Loucy (cell line): ENCODE data around the gene ABHD2.

ENCODE experiments used
- H2AFZ ChIP-seq: fragments of 200-600 bp; sonication (generic); 2 replicates; pipeline ENCODE4 v1.6.0; 2016; ENCODE audit warnings: antibody characterized with exemption, mild to moderate bottlenecking, low read length, moderate library complexity
- H3F3A ChIP-seq: fragments of 200-600 bp; 2 replicates; pipeline ENCODE4 v1.6.0; 2016; ENCODE audit warnings: antibody characterized with exemption, low read depth, mild to moderate bottlenecking
- H3K27me3 ChIP-seq: fragments of 200-600 bp; sonication (generic); 2 replicates; pipeline ENCODE4 v1.6.1; 2014; ENCODE audit warnings: low read length, mild to moderate bottlenecking; ENCODE audit not compliant: insufficient read depth, poor library complexity, severe bottlenecking
- H3K36me3 ChIP-seq: fragments of 200-600 bp; sonication (generic); 2 replicates; pipeline ENCODE4 v1.6.1; 2016; ENCODE audit warnings: low read length; ENCODE audit not compliant: insufficient read depth
- H3K4me1 ChIP-seq: fragments of 200-600 bp; sonication (generic); 2 replicates; pipeline ENCODE4 v1.5.1; 2014; ENCODE audit warnings: low read length, mild to moderate bottlenecking; ENCODE audit not compliant: insufficient read depth, poor library complexity, severe bottlenecking
- H3K4me2 ChIP-seq: fragments of 200-600 bp; sonication (generic); 2 replicates; pipeline ENCODE4 v1.6.0; 2014; ENCODE audit warnings: antibody characterized with exemption, low read length, low read depth, mild to moderate bottlenecking; ENCODE audit not compliant: poor library complexity, severe bottlenecking
- H3K4me3 ChIP-seq: fragments of 200-600 bp; sonication (generic); 2 replicates; pipeline ENCODE4 v1.5.1; 2014; ENCODE audit warnings: low read length, mild to moderate bottlenecking, mixed read lengths; ENCODE audit not compliant: poor library complexity, severe bottlenecking
- H3K79me2 ChIP-seq: fragments of 200-600 bp; sonication (generic); 2 replicates; pipeline ENCODE4 v1.6.1; 2014; ENCODE audit warnings: low read length; ENCODE audit not compliant: insufficient read depth
- H3K9ac ChIP-seq: fragments of 200-600 bp; sonication (generic); 2 replicates; pipeline ENCODE4 v1.6.0; 2014; ENCODE audit warnings: mild to moderate bottlenecking, low read depth, low read length, moderate library complexity; ENCODE audit not compliant: poor library complexity, severe bottlenecking
- H3K9me2 ChIP-seq: fragments of 200-600 bp; sonication (generic); replicated peaks from 2 replicates; pipeline ENCODE4 v1.6.1; 2016; ENCODE audit warnings: low read depth, low read length, mixed read lengths
- H3K9me3 ChIP-seq: fragments of 200-600 bp; sonication (generic); 2 replicates; pipeline ENCODE4 v1.6.1; 2014; ENCODE audit warnings: mild to moderate bottlenecking, antibody characterized with exemption, low read length, low read depth; ENCODE audit not compliant: insufficient read depth
- H4K20me1 ChIP-seq: fragments of 200-600 bp; sonication (generic); 2 replicates; pipeline ENCODE4 v1.6.0; 2014; ENCODE audit warnings: antibody characterized with exemption, low read length, mild to moderate bottlenecking; ENCODE audit not compliant: insufficient read depth, poor library complexity, severe bottlenecking
- CTCF ChIP-seq: fragments of 200-600 bp; sonication (generic); conservative IDR thresholded peaks from 2 replicates; pipeline ENCODE4 v1.5.1; 2014; ENCODE audit warnings: mild to moderate bottlenecking, antibody characterized with exemption, low read length
- EZH2phosphoT487 ChIP-seq: fragments of 200-600 bp; IDR thresholded peaks from 2 replicates; pipeline ENCODE4 v1.6.1; 2018; ENCODE audit warnings: antibody characterized with exemption, mild to moderate bottlenecking, moderate library complexity, borderline replicate concordance

The ABHD2 gene

GRCh38 chr15:89090791-89091626 is 2.8 kb downstream of the ABHD2 start:
- no peaks in the 10 kb centered on the region for H3K27me3 ChIP-seq
- H3K36me3 ChIP-seq = no peaks in the 10 kb centered on the region
- TF ChIP-seq EZH2phosphoT487 (no peak), CTCF (peak; percentile 22)
- H3K4me1 ChIP-seq = peaks cover 58% of the 10 kb centered on the region
- H4K20me1 ChIP-seq = no peaks in the 10 kb centered on the region
- H3K9me3 ChIP-seq = no peaks in the 10 kb centered on the region
- peaks cover 68% of the 10 kb centered on the region for H3K79me2 ChIP-seq
- peak overlapping the region; percentile 80 for H3K4me3 ChIP-seq
- no peaks in the 10 kb centered on the region for H3K9me2 ChIP-seq
- peak overlapping the region; percentile 99 for H3K4me2 ChIP-seq
- no peaks in the 10 kb centered on the region for H3F3A ChIP-seq
- peak overlapping the region; percentile 52 for H2AFZ ChIP-seq
- peak overlapping the region; percentile 93 for H3K9ac ChIP-seq

GRCh38 chr15:89091627-89092220 is 3.5 kb downstream of the ABHD2 start:
- Histone ChIP-seq H3K79me2 (peaks cover 73% of the 10 kb centered on the region), H3K9ac (peak overlapping the region; percentile 93), H3K4me2 (peak overlapping the region; percentile 99), H3F3A (no peaks in the 10 kb centered on the region), H3K4me1 (peaks cover 56% of the 10 kb centered on the region), H4K20me1 (no peaks in the 10 kb centered on the region), H3K9me2 (no peaks in the 10 kb centered on the region), H3K9me3 (no peaks in the 10 kb centered on the region), H3K27me3 (no peaks in the 10 kb centered on the region), H3K4me3 (peak overlapping the region; percentile 80), H2AFZ (peak overlapping the region; percentile 52), H3K36me3 (no peaks in the 10 kb centered on the region)
- TF ChIP-seq CTCF = no peak
- TF ChIP-seq EZH2phosphoT487 = no peak

GRCh38 chr15:89093509-89093908 is 5.3 kb downstream of the ABHD2 start:
- Histone ChIP-seq H3K9me3 (no peaks in the 10 kb centered on the region), H3K27me3 (no peaks in the 10 kb centered on the region), H2AFZ (no peak overlapping the region), H3K4me1 (peaks cover 46% of the 10 kb centered on the region), H3K79me2 (peaks cover 87% of the 10 kb centered on the region), H3K9ac (no peak overlapping the region), H3K36me3 (no peaks in the 10 kb centered on the region), H3K4me2 (no peak overlapping the region), H3K4me3 (no peak overlapping the region), H3F3A (no peaks in the 10 kb centered on the region), H4K20me1 (no peaks in the 10 kb centered on the region), H3K9me2 (no peaks in the 10 kb centered on the region)
- TF ChIP-seq CTCF = no peak
- no peak for TF ChIP-seq EZH2phosphoT487
